Mesothelial cell of epicardium (in vitro differentiated cells): ENCODE results near the gene PSMC6. TPM values are rescaled to one million over a fixed set of nuclear protein-coding genes. Genes with fewer than 3 reads are reported as not detected.

Experiments used
- DNase-seq, 2 experiments: peaks; one replicate each; pipeline ENCODE4 v3.0.0; 2021; ENCODE audit warnings: low spot score in 2 of 2; ENCODE audit not compliant: unreplicated experiment in 2 of 2
- H3K27ac Mint-ChIP-seq: 2 replicates; pipeline ENCODE4 v1.8.0; 2021; ENCODE audit warnings: mixed read lengths
- H3K27me3 Mint-ChIP-seq: 2 replicates; pipeline ENCODE4 v1.8.0; 2021; ENCODE audit warnings: low read depth, mixed read lengths
- H3K36me3 Mint-ChIP-seq: 2 replicates; pipeline ENCODE4 v1.8.0; 2021; ENCODE audit warnings: mixed read lengths
- H3K4me1 Mint-ChIP-seq: 2 replicates; pipeline ENCODE4 v1.8.0; 2021; ENCODE audit warnings: mixed read lengths
- H3K4me3 Mint-ChIP-seq: 2 replicates; pipeline ENCODE4 v1.8.0; 2021; ENCODE audit warnings: mild to moderate bottlenecking, moderate library complexity, mixed read lengths
- H3K9me3 Mint-ChIP-seq: 2 replicates; pipeline ENCODE4 v1.8.0; 2021; ENCODE audit warnings: mixed read lengths
- total RNA-seq: library from RNA; stranded (reverse); gene quantifications from 3 replicates; pipeline ENCODE4 v1.2.1, GENCODE V29; 2021
- TF ChIP-seq, protein P1 (sequence below): fragments of 200-600 bp; sonication (generic); IDR thresholded peaks from one replicate; pipeline ENCODE4 v1.5.0; 2021; ENCODE audit warnings: antibody characterized with exemption; ENCODE audit not compliant: unreplicated experiment

Gene PSMC6
- total RNA-seq, 1 donor from 2014 or later = 106 TPM

DNA sequence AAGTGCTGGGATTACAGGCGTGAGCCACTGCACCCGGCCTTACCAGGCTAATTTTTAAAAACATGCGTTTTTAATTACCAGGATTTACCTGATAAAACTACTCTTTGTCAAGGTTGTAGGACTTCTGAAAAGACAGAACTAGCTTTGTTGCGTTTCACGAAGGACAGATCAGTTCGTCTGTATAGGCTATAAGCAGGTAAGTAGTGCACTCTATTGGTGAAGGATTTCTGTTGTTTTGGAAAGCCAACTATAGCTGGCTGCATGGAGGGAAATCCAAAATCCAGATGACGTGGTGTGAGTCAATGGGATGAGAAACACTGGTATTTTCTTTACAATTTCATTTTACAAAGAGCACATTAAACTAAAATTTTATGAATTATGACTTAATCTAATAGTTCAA is 69.8 kb downstream of the PSMC6 start:
- Mint-ChIP-seq H3K27ac (no peak overlapping the region), H3K4me3 (no peak overlapping the region), H3K27me3 (no peaks in the 10 kb centered on the region), H3K9me3 (no peaks in the 10 kb centered on the region), H3K4me1 (peaks cover 4% of the 10 kb centered on the region), H3K36me3 (peaks cover 13% of the 10 kb centered on the region)
- TF ChIP-seq, protein P1, sequence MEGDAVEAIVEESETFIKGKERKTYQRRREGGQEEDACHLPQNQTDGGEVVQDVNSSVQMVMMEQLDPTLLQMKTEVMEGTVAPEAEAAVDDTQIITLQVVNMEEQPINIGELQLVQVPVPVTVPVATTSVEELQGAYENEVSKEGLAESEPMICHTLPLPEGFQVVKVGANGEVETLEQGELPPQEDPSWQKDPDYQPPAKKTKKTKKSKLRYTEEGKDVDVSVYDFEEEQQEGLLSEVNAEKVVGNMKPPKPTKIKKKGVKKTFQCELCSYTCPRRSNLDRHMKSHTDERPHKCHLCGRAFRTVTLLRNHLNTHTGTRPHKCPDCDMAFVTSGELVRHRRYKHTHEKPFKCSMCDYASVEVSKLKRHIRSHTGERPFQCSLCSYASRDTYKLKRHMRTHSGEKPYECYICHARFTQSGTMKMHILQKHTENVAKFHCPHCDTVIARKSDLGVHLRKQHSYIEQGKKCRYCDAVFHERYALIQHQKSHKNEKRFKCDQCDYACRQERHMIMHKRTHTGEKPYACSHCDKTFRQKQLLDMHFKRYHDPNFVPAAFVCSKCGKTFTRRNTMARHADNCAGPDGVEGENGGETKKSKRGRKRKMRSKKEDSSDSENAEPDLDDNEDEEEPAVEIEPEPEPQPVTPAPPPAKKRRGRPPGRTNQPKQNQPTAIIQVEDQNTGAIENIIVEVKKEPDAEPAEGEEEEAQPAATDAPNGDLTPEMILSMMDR = no peak
- DNase-seq = no peak

Other genes starting within 250 kb of the PSMC6 start
- gene TXNDC16, start 154.7 kb upstream of the PSMC6 start, total RNA-seq = 11.5 to 12.7 TPM (median 12.6 TPM) in 3 replicates
- gene GPR137C, start 154.4 kb upstream of the PSMC6 start, total RNA-seq = 3.5 to 4.1 TPM (median 3.8 TPM) in 3 replicates
- gene ERO1A, start 11.6 kb upstream of the PSMC6 start, total RNA-seq = 38.4 to 42.7 TPM (median 39.3 TPM) in 3 replicates
- gene STYX, start 23.0 kb downstream of the PSMC6 start, total RNA-seq = 9.5 to 11.4 TPM (median 10.1 TPM) in 3 replicates
- gene GNPNAT1, start 84.4 kb downstream of the PSMC6 start, total RNA-seq = 17.4 to 19.7 TPM (median 17.8 TPM) in 3 replicates
- 75.8 to 85.3 TPM (median 78.4 TPM) in 3 replicates for gene FERMT2, start 243.8 kb downstream of the PSMC6 start, total RNA-seq